Liver (tissue), 9 donors: Measurements from ENCODE around the gene ZNF577. TPM values are rescaled to one million over a fixed set of nuclear protein-coding genes. Genes with fewer than 3 reads are reported as not detected.

Source experiments
- DNase-seq: peaks from one replicate; pipeline ENCODE4 v3.0.0-alpha.2; 2017; ENCODE audit warnings: low spot score
- H3K27ac ChIP-seq, 2 donors: one replicate each; pipeline ENCODE4 v1.7.0; 2013; ENCODE audit warnings: inconsistent platforms in 2 of 2, low read length in 2 of 2, control low read depth in 1 of 2, low read depth in 1 of 2, mild to moderate bottlenecking in 1 of 2
- H3K27me3 ChIP-seq, 4 donors: one replicate each; pipeline versions ENCODE4 v1.6.1 to v1.7.0; 2013; ENCODE audit warnings: low read length in 3 of 4, inconsistent platforms in 1 of 4, mild to moderate bottlenecking in 1 of 4, moderate library complexity in 1 of 4; ENCODE audit not compliant: control insufficient read depth in 4 of 4, insufficient read depth in 4 of 4
- H3K36me3 ChIP-seq, 4 donors: one replicate each; pipeline versions ENCODE4 v1.6.1 to v1.7.0; 2013; ENCODE audit warnings: low read length in 3 of 4, mild to moderate bottlenecking in 3 of 4, low read depth in 1 of 4, moderate library complexity in 1 of 4; ENCODE audit not compliant: control insufficient read depth in 4 of 4, insufficient read depth in 3 of 4
- H3K4me1 ChIP-seq, 4 donors: one replicate each; pipeline versions ENCODE4 v1.6.1 to v1.7.0; 2013; ENCODE audit warnings: low read length in 3 of 4, mild to moderate bottlenecking in 3 of 4, moderate library complexity in 1 of 4; ENCODE audit not compliant: control insufficient read depth in 4 of 4, insufficient read depth in 4 of 4
- H3K4me3 ChIP-seq, 3 donors: one replicate each; pipeline versions ENCODE4 v1.6.1 to v1.7.0; 2013; ENCODE audit warnings: low read length in 3 of 3, control low read depth in 1 of 3, low read depth in 1 of 3, mild to moderate bottlenecking in 1 of 3
- H3K9ac ChIP-seq, 2 donors: one replicate each; pipeline ENCODE4 v1.7.0; 2013; ENCODE audit warnings: low read length in 2 of 2, mild to moderate bottlenecking in 2 of 2, moderate library complexity in 2 of 2, control low read depth in 1 of 2, low read depth in 1 of 2
- H3K9me3 ChIP-seq, 4 donors: one replicate each; pipeline versions ENCODE4 v1.6.1 to v1.7.0; 2013; ENCODE audit warnings: low read length in 3 of 4; ENCODE audit not compliant: control insufficient read depth in 4 of 4
- ATF3 ChIP-seq: IDR thresholded peaks from 2 replicates; pipeline ENCODE4 v1.6.1; 2016; ENCODE audit warnings: antibody characterized with exemption
- CTCF ChIP-seq: fragments of 150-350 bp; IDR thresholded peaks from 2 replicates; pipeline ENCODE4 v1.5.1; 2017; ENCODE audit warnings: improper control_type of control experiment, low read depth, low read length; ENCODE audit not compliant: missing input control
- EGR1 ChIP-seq, 2 donors: IDR thresholded peaks; 2 replicates each; pipeline ENCODE4 v1.6.1; 2016 to 2018; ENCODE audit warnings: antibody characterized with exemption in 2 of 2, low read depth in 2 of 2
- FOXA1 ChIP-seq: IDR thresholded peaks from 2 replicates; pipeline ENCODE4 v1.6.1; 2016; ENCODE audit warnings: antibody characterized with exemption
- FOXA2 ChIP-seq: IDR thresholded peaks from 2 replicates; pipeline ENCODE4 v1.6.1; 2016; ENCODE audit warnings: antibody characterized with exemption
- GABPA ChIP-seq, 2 donors: IDR thresholded peaks in 1 of 2; conservative IDR thresholded peaks in 1 of 2; 2 replicates each; pipeline ENCODE4 v1.6.1; 2016; ENCODE audit warnings: antibody characterized with exemption in 2 of 2, mild to moderate bottlenecking in 1 of 2, moderate library complexity in 1 of 2
- HNF4A ChIP-seq, 2 donors: conservative IDR thresholded peaks; 2 replicates each; pipeline ENCODE4 v1.6.1; 2016; ENCODE audit warnings: antibody characterized with exemption in 2 of 2, mild to moderate bottlenecking in 2 of 2
- HNF4G ChIP-seq: IDR thresholded peaks from 2 replicates; pipeline ENCODE4 v1.6.1; 2016; ENCODE audit warnings: antibody characterized with exemption
- JUND ChIP-seq, 2 donors: IDR thresholded peaks; 2 replicates each; pipeline ENCODE4 v1.6.1; 2016; ENCODE audit warnings: antibody characterized with exemption in 2 of 2
- MAX ChIP-seq: IDR thresholded peaks from 2 replicates; pipeline ENCODE4 v1.6.1; 2016; ENCODE audit warnings: antibody characterized with exemption
- NR2F2 ChIP-seq: IDR thresholded peaks from 2 replicates; pipeline ENCODE4 v1.6.1; 2016; ENCODE audit warnings: antibody characterized with exemption
- RAD21 ChIP-seq, 2 donors: IDR thresholded peaks; 2 replicates each; pipeline ENCODE4 v1.6.1; 2016; ENCODE audit warnings: antibody characterized with exemption in 2 of 2, mild to moderate bottlenecking in 2 of 2
- REST ChIP-seq: IDR thresholded peaks from 2 replicates; pipeline ENCODE4 v1.6.1; 2016; ENCODE audit warnings: antibody characterized with exemption, mild to moderate bottlenecking
- RXRA ChIP-seq, 2 donors: IDR thresholded peaks; 2 replicates each; pipeline ENCODE4 v1.6.1; 2017 to 2018; ENCODE audit warnings: antibody characterized with exemption in 2 of 2, mild to moderate bottlenecking in 1 of 2
- SP1 ChIP-seq: IDR thresholded peaks from 2 replicates; pipeline ENCODE4 v1.6.1; 2018; ENCODE audit warnings: antibody characterized with exemption, mild to moderate bottlenecking
- TAF1 ChIP-seq: conservative IDR thresholded peaks from 2 replicates; pipeline ENCODE4 v1.6.1; 2016; ENCODE audit warnings: antibody characterized with exemption, mild to moderate bottlenecking
- YY1 ChIP-seq: IDR thresholded peaks from 2 replicates; pipeline ENCODE4 v1.6.1; 2016; ENCODE audit warnings: antibody characterized with exemption, mild to moderate bottlenecking
- ZBTB33 ChIP-seq: IDR thresholded peaks from 2 replicates; pipeline ENCODE4 v1.6.1; 2016; ENCODE audit warnings: antibody characterized with exemption
- WGBS: extraction: QIAGEN DNeasy Blood & Tissue Kit; methylation state at CpG from one replicate; pipeline ENCODE4 v1.1.7; 2013; 5-methylcytosine and 5-hydroxymethylcytosine counted together
- polyA plus RNA-seq, 2 donors: library from polyadenylated mRNA; stranded (reverse) in 1 of 2; unstranded in 1 of 2; fragments of 200-250 nt in 1 of 2; fragments of >200 nt in 1 of 2; fragmentation: Nextera tagmentation in 1 of 2; extraction: Ambion mirVana in 1 of 2; gene quantifications; one replicate each; pipeline versions ENCODE4 v1.2.1 to v1.2.3, GENCODE V29; 2013 to 2015
- total RNA-seq, 2 donors: library from RNA; depleted of rRNA; stranded (reverse); fragments of >200 nt; gene quantifications; one replicate each; pipeline ENCODE4 v1.2.3, GENCODE V29; 2014
- donor health status: healthy.
- donor health status: healthy.
- donor health status: healthy.
- donor health status: healthy.
- donor health status: healthy.

Gene ZNF577
- total and polyA plus RNA-seq, 4 donors = 2.0 to 5.4 (median 2.8) TPM

GRCh38 chr19:51822946-51823345 is 64.8 kb downstream of the ZNF577 start:
- no peak for TF ChIP-seq SP1
- no peak for TF ChIP-seq CTCF
- TF ChIP-seq HNF4A (conservative IDR thresholded peaks at IDR 0.05) = no peak
- no peak for TF ChIP-seq YY1
- TF ChIP-seq TAF1 = no peak
- TF ChIP-seq MAX = no peak
- no peak for TF ChIP-seq JUND (IDR thresholded peaks at IDR 0.05)
- TF ChIP-seq RXRA (IDR thresholded peaks at IDR 0.05) = no peak
- Histone ChIP-seq H3K9ac (no peak overlapping the region), H3K4me3 (no peak overlapping the region), H3K36me3 (peaks cover 0 to 4% (median 0%) of the 10 kb centered on the region in 4 donors), H3K27me3 (no peaks in the 10 kb centered on the region), H3K27ac (no peak overlapping the region), H3K9me3 (peaks cover 5 to 29% (median 24%) of the 10 kb centered on the region in 4 donors), H3K4me1 (no peaks in the 10 kb centered on the region)
- DNase-seq = no peak
- 90% methylated on average over 3 of the region's 3 CpGs for WGBS

GRCh38 chr19:51822325-51822724 is 65.4 kb downstream of the ZNF577 start:
- H3K27ac ChIP-seq = no peak overlapping the region
- peaks cover 0 to 4% (median 0%) of the 10 kb centered on the region in 4 donors for H3K36me3 ChIP-seq
- WGBS = 81% methylated on average over 2 of the region's 2 CpGs
- TF ChIP-seq ZBTB33 = no peak
- no peak for TF ChIP-seq FOXA2
- TF ChIP-seq RAD21 (IDR thresholded peaks at IDR 0.05) = no peak
- no peak for TF ChIP-seq HNF4G
- no peak for TF ChIP-seq GABPA (IDR thresholded peaks at IDR 0.05 in 1 of 2, conservative IDR thresholded peaks at IDR 0.05 in 1 of 2)
- TF ChIP-seq SP1 = no peak
- TF ChIP-seq RXRA (IDR thresholded peaks at IDR 0.05) = no peak
- no peak for TF ChIP-seq REST
- no peak for TF ChIP-seq ATF3
- no peak for TF ChIP-seq TAF1
- no peak for TF ChIP-seq FOXA1
- TF ChIP-seq CTCF = no peak
- TF ChIP-seq EGR1 (IDR thresholded peaks at IDR 0.05; ENCODE audit: low read depth in 2 of 2) = no peak
- TF ChIP-seq YY1 = no peak
- TF ChIP-seq NR2F2 = no peak
- no peak for TF ChIP-seq MAX
- H3K4me1 ChIP-seq = no peaks in the 10 kb centered on the region
- peaks cover 5 to 27% (median 22%) of the 10 kb centered on the region in 4 donors for H3K9me3 ChIP-seq
- H3K9ac ChIP-seq = no peak overlapping the region
- no peak overlapping the region for H3K4me3 ChIP-seq
- H3K27me3 ChIP-seq = no peaks in the 10 kb centered on the region
- DNase-seq = no peak
